A549 (cell line): ENCODE data around the gene GGT1. TPM values are rescaled to one million over a fixed set of nuclear protein-coding genes. Genes with fewer than 3 reads are reported as not detected.
A peak's percentile ranks its signal among the peaks of the same experiment; 100 is the strongest.
"Not testable (repeated sequence)": the region's sequence is repeated elsewhere in the genome, so short reads cannot be mapped to it uniquely, and the experiment has no call there.

Source experiments
- ATAC-seq, 2 experiments: fragments of 200-7000 bp in 1 of 2; fragments of >200 bp in 1 of 2; cut with Nextera tagmentation in 1 of 2; cut with Tn5 transposase in 1 of 2; 3 replicates each; pipeline versions ENCODE4 v1.8.0 to v1.9.1; 2018 to 2020; ENCODE audit warnings: mild to moderate bottlenecking in 1 of 2, moderate library complexity in 1 of 2
- CTCF ChIA-PET: fragments of 300-600 bp; sonication (Branson Sonifier 250); formaldehyde crosslinking; extraction: SDS; loops from one replicate; lab custom pipeline; 2021; ENCODE audit warnings: antibody characterized with exemption, inconsistent platforms; lab: Yijun Ruan, JAX
- POLR2A ChIA-PET: fragments of 350-600 bp; formaldehyde crosslinking; extraction: SDS; loops from one replicate; lab custom pipeline; 2021; ENCODE audit warnings: antibody characterized with exemption, inconsistent platforms; lab: Yijun Ruan, JAX
- DNase-seq, 2 experiments: peaks; one replicate each; pipeline versions ENCODE4 v3.0.0 to v3.0.0-alpha.2; 2011 to 2016; ENCODE audit warnings: low read depth in 1 of 2, low spot score in 1 of 2
- FAIRE-seq: peaks from 2 replicates; lab custom pipeline; 2011; peaks lifted over from hg19 to GRCh38; lab: Jason Lieb, UNC
- H3K27ac ChIP-seq, 2 experiments: fragments of >200 bp; sonication (Bioruptor Twin); formaldehyde crosslinking; 3 replicates each; pipeline ENCODE4 v1.5.1; 2016 to 2017
- H3K4me1 ChIP-seq: fragments of >200 bp; sonication (Bioruptor Twin); formaldehyde crosslinking; 3 replicates; pipeline ENCODE4 v1.6.1; 2016
- H3K4me2 ChIP-seq: fragments of >200 bp; sonication (Bioruptor Twin); formaldehyde crosslinking; 3 replicates; pipeline ENCODE4 v1.6.1; 2016
- H3K4me3 ChIP-seq: fragments of >200 bp; sonication (Bioruptor Twin); formaldehyde crosslinking; 3 replicates; pipeline ENCODE4 v1.5.1; 2016
- H3K9me3 ChIP-seq: fragments of >200 bp; sonication (Bioruptor Twin); formaldehyde crosslinking; 3 replicates; pipeline ENCODE4 v1.6.1; 2016
- CEBPB ChIP-seq, 2 experiments: fragments of >200 bp in 1 of 2; sonication (Bioruptor Twin) in 1 of 2; formaldehyde crosslinking in 1 of 2; IDR thresholded peaks; 2 replicates each; pipeline ENCODE4 v1.6.1; 2012 to 2016
- EP300 ChIP-seq, 2 experiments: fragments of >200 bp; sonication (Bioruptor Twin); formaldehyde crosslinking; IDR thresholded peaks; 2 replicates in 1 of 2; 3 replicates in 1 of 2; pipeline ENCODE4 v1.6.1; 2016 to 2017
- FOSL2 ChIP-seq, 2 experiments: fragments of 450-650 bp in 1 of 2; fragments of >200 bp in 1 of 2; sonication (Bioruptor Twin) in 1 of 2; formaldehyde crosslinking; IDR thresholded peaks; 2 replicates each; pipeline versions ENCODE4 v1.5.0 to v1.6.1; 2016 to 2020; ENCODE audit warnings: mild to moderate bottlenecking in 1 of 2, moderate library complexity in 1 of 2
- MAFK ChIP-seq: fragments of 450-650 bp; IDR thresholded peaks from 2 replicates; pipeline ENCODE4 v1.6.1; 2014; ENCODE audit not compliant: partially characterized antibody
- NFE2L2 ChIP-seq: fragments of 150-350 bp; conservative IDR thresholded peaks from 2 replicates; pipeline ENCODE4 v1.6.1; 2014; ENCODE audit warnings: low read length
- POLR2A ChIP-seq: IDR thresholded peaks from 2 replicates; pipeline ENCODE4 v1.6.1; 2012; ENCODE audit warnings: mild to moderate bottlenecking, low read length
- TFCP2L1 ChIP-seq: fragments of 250-450 bp; sonication (Bioruptor Pico); IDR thresholded peaks from 2 replicates; pipeline ENCODE4 v1.5.0; 2021; ENCODE audit warnings: mild to moderate bottlenecking
- WGBS: methylation state at CpG from one replicate; pipeline ENCODE4 v1.1.6; 2017; ENCODE audit errors: missing lambda C conversion rate; 5-methylcytosine and 5-hydroxymethylcytosine counted together
- polyA plus RNA-seq, 4 experiments: library from polyadenylated mRNA; depleted of rRNA in 3 of 4; stranded (reverse); fragments of >200 nt; fragmentation: RNase III in 1 of 4; extraction: RNeasy Plus Mini Kit Qiagen cat#74134 plus additional on column Dnase treatment in 1 of 4; gene quantifications; 2 replicates in 3 of 4; 3 replicates in 1 of 4; pipeline ENCODE4 v1.2.3, GENCODE V29; 2011 to 2017
- TF ChIP-seq, protein P1 (sequence below): fragments of >200 bp; sonication (Bioruptor Twin); formaldehyde crosslinking; IDR thresholded peaks from 3 replicates; pipeline ENCODE4 v1.5.1; 2016
- TF ChIP-seq, protein P2 (sequence below): IDR thresholded peaks from 2 replicates; pipeline ENCODE4 v1.6.1; 2012
- TF ChIP-seq, protein P3 (sequence below): fragments of 450-650 bp; IDR thresholded peaks from 2 replicates; pipeline ENCODE4 v1.6.1; 2014; ENCODE audit warnings: antibody characterized with exemption

The GGT1 gene
- polyA plus RNA-seq, 2 of the 4 experiments (the other 2 are of a cell fraction): 50.1 to 118 TPM

DNA sequence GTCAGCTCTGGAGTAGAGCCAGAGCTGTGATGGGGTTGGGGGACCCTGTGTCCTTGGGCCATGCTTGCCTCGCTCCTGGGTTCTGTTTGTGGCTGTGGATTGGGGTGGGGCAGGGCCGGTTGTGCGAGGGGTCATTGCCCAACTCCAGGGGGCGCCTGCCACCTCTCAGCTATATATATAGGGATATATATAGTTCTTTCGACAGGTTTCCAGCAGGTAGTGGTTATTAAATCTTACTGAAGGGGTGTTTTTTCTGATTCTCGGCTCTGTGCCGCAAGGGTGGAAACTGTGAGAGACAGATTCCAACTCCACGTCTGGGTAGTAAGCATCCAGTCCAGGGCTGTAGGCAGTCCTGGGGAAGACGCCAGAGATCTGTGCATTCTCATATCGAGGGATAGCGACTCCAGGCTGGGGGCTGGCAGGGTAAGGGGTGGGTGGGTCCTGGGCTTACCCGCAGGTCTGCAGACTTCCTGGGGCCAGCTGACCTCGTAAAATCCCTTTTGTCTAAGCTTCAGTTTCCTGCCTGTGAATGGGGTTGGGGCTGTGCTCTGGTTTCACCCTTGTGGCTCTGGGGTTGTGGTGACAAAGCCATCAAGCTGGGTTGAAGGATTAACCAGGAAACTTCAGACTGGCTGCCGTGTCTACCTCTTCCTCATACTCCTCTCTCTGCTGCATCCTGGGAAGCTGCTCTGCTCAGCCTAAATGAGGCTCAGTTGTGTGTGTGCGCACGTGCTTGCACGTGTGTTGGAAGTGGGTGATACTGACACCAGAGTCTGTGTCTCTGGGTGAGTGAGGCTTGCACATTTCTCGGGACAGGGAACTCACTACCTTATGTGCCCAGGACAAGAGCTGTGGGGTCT is 1.0 kb downstream of the GGT1 start:
- CTCF ChIA-PET, FAIRE-seq, H3K9me3 ChIP-seq: not testable (repeated sequence)
- ATAC-seq (peak; percentile 27 to 56; a peak in 4 of 6 replicates), DNase-seq (peak in 1 of 2 experiments; percentile 37)
- Histone ChIP-seq H3K4me3 (peak overlapping the region; percentile 58), H3K4me1 (peaks cover 54% of the 10 kb centered on the region), H3K27ac (peak overlapping the region; percentile 87 to 94)
- 16% methylated on average over 12 of the region's 18 CpGs for WGBS
- POLR2A ChIA-PET: interaction anchor here (0.6 kb wide), 1 partner anchor 11 kb away, joined by 3 read pairs; the partner anchor contains the start of gene LRRC75B
- TF ChIP-seq CEBPB (IDR thresholded peaks at IDR 0.05): peak in 1 of 2 experiments; percentile 44; a peak in 1 of 4 replicates
- TF ChIP-seq, protein P1, sequence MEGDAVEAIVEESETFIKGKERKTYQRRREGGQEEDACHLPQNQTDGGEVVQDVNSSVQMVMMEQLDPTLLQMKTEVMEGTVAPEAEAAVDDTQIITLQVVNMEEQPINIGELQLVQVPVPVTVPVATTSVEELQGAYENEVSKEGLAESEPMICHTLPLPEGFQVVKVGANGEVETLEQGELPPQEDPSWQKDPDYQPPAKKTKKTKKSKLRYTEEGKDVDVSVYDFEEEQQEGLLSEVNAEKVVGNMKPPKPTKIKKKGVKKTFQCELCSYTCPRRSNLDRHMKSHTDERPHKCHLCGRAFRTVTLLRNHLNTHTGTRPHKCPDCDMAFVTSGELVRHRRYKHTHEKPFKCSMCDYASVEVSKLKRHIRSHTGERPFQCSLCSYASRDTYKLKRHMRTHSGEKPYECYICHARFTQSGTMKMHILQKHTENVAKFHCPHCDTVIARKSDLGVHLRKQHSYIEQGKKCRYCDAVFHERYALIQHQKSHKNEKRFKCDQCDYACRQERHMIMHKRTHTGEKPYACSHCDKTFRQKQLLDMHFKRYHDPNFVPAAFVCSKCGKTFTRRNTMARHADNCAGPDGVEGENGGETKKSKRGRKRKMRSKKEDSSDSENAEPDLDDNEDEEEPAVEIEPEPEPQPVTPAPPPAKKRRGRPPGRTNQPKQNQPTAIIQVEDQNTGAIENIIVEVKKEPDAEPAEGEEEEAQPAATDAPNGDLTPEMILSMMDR: peak; percentile 36
- TF ChIP-seq, all 56 proteins: peak for 2; not testable (repeated sequence) for 54
- peak overlapping the region; percentile 97 for H3K4me2 ChIP-seq

DNA sequence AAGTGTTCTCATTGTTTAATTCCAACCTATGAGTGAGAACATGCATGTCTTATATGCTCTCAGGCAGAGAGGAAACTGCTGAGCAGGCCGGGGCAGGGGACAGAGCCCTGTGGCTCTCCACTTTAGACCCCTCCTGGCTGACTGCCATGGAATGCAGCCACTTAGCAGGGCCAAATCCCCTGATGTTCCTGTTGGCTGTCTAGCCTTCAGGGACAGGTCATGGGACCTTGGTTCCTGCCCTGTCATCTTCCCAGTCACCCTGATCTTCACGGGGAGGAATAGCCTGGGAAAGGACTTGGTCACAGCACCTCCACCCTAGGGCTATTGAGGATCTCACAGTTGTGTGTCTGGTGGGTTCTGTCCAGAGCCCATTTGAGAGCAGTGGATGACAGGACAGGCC is 3.3 kb downstream of the GGT1 start:
- POLR2A ChIA-PET, ATAC-seq, H3K4me3 ChIP-seq, DNase-seq, FAIRE-seq, H3K9me3 ChIP-seq, CTCF ChIA-PET: not testable (repeated sequence)
- Histone ChIP-seq H3K27ac (peak overlapping the region; percentile 76 to 98), H3K4me1 (peaks cover 33% of the 10 kb centered on the region), H3K4me2 (peak overlapping the region; percentile 50)
- WGBS: 88% methylated on average over 1 of the region's 2 CpGs

DNA sequence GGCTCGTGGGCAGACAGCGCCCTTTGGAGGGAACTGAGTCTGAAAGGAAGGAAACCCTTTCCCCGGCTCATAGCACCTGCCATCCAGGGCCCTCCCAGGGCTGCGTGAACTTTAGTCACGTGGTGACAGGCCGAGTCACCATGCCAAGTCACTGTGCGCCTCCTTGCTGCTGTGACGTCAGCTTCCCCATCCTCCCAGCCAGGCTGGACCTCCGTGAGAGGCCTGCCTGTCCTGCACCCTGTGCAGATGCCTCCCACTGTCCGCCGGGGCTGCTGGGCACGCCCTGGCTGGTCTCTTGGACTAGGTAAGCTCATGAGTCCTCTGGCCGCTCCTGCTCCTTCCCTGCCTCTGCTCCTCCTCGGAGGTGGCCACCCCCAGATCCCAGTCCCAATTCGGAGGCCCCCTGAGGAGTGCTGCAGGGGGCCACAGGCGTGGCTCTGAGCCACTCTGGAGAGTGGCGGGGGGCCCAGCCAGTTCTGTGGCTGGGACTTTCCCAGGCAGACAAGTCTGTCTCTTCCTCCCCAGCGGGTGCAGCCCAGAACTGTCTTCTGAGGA is 4.5 kb downstream of the GGT1 start:
- POLR2A ChIA-PET: interaction anchor here (0.6 kb wide), 1 partner anchor 9 kb away, joined by 6 read pairs; no protein-coding TSS in a partner anchor
- CTCF ChIA-PET; H3K9me3 ChIP-seq; FAIRE-seq; TF ChIP-seq FOSL2 (IDR thresholded peaks at IDR 0.05): not testable (repeated sequence)
- TF ChIP-seq, protein P2, sequence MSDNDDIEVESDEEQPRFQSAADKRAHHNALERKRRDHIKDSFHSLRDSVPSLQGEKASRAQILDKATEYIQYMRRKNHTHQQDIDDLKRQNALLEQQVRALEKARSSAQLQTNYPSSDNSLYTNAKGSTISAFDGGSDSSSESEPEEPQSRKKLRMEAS: peak; percentile 74
- TF ChIP-seq MAFK (peak; percentile 51), NFE2L2 (peak; percentile 26; the same call in 1 of the 2 replicates), POLR2A (peak; percentile 47), TFCP2L1 (CRISPR knock-in tag) (0 out of 2 replicates have a peak, but pooled peaks have one; percentile 56), EP300 (IDR thresholded peaks at IDR 0.05) (0 out of 5 replicates have a peak, but pooled peaks of 1 of the 2 experiments have one; percentile 13), FOSL2 (CRISPR knock-in tag; IDR thresholded peaks at IDR 0.05) (peak; percentile 62)
- TF ChIP-seq, protein P3, sequence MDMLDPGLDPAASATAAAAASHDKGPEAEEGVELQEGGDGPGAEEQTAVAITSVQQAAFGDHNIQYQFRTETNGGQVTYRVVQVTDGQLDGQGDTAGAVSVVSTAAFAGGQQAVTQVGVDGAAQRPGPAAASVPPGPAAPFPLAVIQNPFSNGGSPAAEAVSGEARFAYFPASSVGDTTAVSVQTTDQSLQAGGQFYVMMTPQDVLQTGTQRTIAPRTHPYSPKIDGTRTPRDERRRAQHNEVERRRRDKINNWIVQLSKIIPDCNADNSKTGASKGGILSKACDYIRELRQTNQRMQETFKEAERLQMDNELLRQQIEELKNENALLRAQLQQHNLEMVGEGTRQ: peak; percentile 87
- H3K4me3 ChIP-seq: peak overlapping the region; percentile 51
- H3K4me2 ChIP-seq: peak overlapping the region; percentile 89
- peaks cover 21% of the 10 kb centered on the region for H3K4me1 ChIP-seq
- 0% methylated on average over 8 of the region's 18 CpGs for WGBS
- DNase-seq (peak; percentile 74 to 90), ATAC-seq (peak; percentile 82 to 83)
- peak overlapping the region; percentile 90 to 98 for H3K27ac ChIP-seq

DNA sequence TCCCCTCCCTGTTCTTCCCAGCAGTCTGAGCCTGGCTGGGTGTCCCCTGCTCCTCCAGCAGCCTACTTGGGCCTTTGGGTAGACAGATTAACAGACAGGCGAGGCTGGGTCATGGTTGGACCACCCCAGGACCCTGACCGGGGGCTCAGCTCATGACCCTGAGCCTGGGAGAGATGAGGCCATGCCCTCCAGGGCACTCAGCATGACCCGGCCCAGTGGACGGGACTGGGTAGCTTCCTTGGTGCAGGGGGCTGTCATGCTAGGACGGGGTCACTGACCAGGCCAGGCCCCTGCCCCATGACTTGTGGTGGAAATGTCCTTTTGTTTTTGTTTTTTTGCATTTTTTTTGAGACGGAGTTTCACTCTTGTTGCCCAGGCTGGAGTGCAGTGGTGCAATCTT is 5.3 kb downstream of the GGT1 start:
- H3K4me3 ChIP-seq: peak overlapping the region; percentile 51

DNA sequence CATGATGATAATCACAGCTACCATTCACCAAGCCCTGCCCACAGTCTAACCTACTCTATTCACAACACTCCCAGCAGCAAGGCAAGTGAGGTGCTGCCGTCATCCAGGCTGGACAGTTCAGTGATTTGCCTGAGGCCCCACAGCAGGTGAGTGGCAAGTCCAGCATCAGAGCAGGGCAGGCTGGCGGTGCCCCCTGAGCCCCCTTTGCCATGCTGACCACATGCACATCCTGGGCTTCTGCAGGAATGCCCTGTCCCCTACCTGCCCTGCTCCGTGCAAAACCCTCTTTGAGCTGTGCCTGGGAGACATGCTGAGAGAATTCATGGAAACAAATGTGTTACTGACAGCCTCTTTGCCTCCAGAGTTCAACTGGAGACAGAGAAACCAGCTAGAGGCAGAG is 6.9 kb downstream of the GGT1 start:
- H3K4me2 ChIP-seq, POLR2A ChIA-PET, H3K27ac ChIP-seq, FAIRE-seq, DNase-seq, H3K9me3 ChIP-seq, H3K4me3 ChIP-seq, CTCF ChIA-PET, ATAC-seq: not testable (repeated sequence)
- no CpG with 5 or more reads among the region's 3 CpGs for WGBS
- peaks cover 16% of the 10 kb centered on the region for H3K4me1 ChIP-seq

More for the DNA sequence above, 5.3 kb downstream of the GGT1 start:
- POLR2A ChIA-PET, FAIRE-seq, CTCF ChIA-PET, DNase-seq, H3K9me3 ChIP-seq: not testable (repeated sequence)
- Histone ChIP-seq H3K4me1 (peaks cover 16% of the 10 kb centered on the region), H3K4me2 (peak overlapping the region; percentile 89), H3K27ac (peak overlapping the region; percentile 90 to 98)
- WGBS: 44% methylated on average over 5 of the region's 6 CpGs
- ATAC-seq: peak in 1 of 2 experiments; percentile 5; a peak in 1 of 6 replicates

DNA sequence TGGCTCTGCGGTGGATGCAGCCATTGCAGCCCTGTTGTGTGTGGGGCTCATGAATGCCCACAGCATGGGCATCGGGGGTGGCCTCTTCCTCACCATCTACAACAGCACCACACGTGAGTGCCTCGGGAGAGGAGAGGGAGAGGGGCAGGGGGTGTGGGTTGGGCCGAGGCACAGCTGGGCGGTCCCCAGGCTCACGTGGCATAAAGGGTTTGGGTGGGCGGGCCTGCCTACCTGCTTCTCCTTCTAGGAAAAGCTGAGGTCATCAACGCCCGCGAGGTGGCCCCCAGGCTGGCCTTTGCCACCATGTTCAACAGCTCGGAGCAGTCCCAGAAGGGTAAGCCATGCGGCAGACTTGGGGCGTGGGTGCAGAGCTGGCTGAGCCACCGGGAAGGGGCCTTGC is 11.8 kb downstream of the GGT1 start:
- H3K9me3 ChIP-seq, H3K27ac ChIP-seq, H3K4me3 ChIP-seq, ATAC-seq, POLR2A ChIA-PET, H3K4me1 ChIP-seq, H3K4me2 ChIP-seq, FAIRE-seq, DNase-seq: not testable (repeated sequence)
- WGBS: 90% methylated on average over 4 of the region's 15 CpGs
- CTCF ChIA-PET: interaction anchor here (0.6 kb wide), 1 partner anchor 38 kb away, joined by 3 read pairs; no protein-coding TSS in a partner anchor
